GM19395 (cell line): ENCODE data around the gene TSTD2.

Experiments
- ATAC-seq: cut with Tn5 transposase; IDR thresholded peaks from one replicate; pipeline ENCODE4 v1.9.1; 2021; ENCODE audit warnings: mild to moderate bottlenecking, moderate library complexity; ENCODE audit not compliant: unreplicated experiment

The TSTD2 gene

DNA sequence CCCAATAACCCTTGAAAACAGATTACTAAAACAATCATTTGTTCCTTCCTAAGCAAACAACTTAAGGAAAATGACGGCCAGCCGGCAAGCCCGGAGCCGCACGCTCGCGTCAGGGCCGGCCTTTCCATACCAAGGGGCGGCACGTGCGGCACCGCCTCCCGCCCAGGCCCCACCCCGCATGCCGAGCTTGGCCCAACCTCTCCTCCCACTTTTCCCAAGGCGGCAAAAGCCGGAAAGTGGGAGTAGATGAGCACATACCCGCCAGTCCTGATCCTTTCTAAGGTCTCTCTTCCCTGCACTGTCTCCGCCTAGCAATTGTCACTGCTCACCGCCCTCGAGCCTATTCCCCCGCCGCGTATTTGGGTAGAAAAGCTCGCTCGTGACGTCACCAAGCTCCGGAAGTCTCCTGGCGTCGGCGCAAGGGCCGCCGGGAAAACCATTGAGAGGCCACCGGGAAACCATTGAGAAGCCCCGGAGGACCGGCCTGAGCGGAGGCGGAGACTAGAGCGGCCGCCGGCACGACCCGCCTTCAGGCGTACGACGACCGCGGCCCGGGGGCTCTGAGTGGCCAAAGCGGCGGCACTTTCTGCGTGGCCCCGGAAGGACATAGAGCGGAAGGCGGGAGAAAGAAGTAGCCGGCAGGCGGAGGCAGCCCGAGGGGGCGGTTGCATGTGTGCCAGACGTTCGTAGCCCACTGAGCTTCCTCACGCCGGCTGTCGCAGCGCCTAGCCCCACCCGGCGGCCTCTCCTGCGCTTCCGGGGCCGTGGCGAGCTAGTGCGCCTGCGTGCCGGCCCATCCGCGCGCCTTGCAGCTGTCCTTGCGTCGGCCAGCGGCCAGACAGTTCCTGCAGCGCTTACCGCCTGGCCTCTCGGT is at the start of gene TSTD2, which contains the start of gene NCBP1:
TSS of gene TSTD2 (minus strand) at position 384 of the 874 bp plus-strand sequence. CDS start 5,806 bp downstream, outside the sequence.
TSS of gene NCBP1 (plus strand) at position 837 of the 874 bp plus-strand sequence. CDS start 61 bp downstream, outside the sequence.
- ATAC-seq = peak; percentile 84

DNA sequence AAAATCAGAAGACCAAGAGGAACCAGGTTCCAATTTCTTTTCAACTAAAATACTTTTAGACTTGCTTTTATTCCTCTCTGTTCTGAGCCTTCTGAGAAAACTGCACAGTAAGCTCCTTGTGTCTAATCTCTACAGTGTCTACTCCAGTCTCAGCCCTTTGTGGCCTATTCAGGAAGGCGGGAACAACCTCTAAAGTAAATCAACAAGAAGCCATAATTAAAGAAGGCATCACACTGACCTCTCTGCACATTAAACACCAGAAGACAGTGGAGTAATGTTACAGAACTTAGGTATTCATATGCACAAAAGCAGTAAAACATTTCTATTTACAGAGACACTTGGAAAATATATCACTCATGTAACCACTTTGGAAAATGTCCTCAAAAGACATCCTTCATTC is 49.1 kb upstream of the TSTD2 start:
- ATAC-seq = no peak

DNA sequence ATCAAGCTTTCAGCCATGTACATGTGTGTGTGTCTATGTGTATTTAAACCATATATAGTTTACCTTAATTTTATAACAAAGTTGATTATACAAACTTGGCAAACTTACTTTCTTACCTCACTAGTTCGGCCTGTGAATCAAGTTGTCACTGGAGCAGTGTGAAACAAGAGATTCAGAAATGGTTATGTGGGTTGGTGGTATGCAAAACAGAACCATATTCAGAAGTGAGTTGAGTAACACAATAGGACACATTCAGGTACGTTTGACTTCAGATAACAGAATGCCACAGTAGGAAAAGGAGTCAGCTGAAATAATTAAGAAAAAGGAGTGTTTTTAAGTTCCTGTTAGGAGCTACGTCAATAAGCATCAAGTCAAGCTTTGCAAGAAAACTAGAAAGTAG is 42.5 kb upstream of the TSTD2 start:
- no peak for ATAC-seq

- ATAC-seq = no peak
Measured at GRCh38 chr9:97673922-97674321, 40.8 kb upstream of the TSTD2 start.

DNA sequence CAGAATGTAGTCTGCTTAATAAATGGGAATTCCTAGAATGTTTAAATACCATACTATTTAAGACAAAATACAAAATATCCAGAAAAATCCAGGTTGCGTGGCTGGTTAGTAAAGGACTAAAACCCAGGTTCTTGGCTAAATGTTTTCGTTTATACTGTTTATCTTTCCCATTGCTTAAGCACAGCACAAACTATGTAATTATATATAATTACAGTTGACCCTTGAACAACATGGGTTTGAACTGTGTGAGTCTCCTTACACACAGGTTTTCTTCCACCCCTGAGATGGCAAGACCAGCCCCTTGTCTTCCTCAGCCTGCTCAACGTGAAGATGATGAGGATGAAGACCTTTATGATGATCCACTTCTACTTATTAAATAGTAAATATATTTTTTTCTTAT is 39.2 kb upstream of the TSTD2 start:
- ATAC-seq = no peak

GRCh38 chr9:97670586-97670985 is 37.4 kb upstream of the TSTD2 start:
- no peak for ATAC-seq

DNA sequence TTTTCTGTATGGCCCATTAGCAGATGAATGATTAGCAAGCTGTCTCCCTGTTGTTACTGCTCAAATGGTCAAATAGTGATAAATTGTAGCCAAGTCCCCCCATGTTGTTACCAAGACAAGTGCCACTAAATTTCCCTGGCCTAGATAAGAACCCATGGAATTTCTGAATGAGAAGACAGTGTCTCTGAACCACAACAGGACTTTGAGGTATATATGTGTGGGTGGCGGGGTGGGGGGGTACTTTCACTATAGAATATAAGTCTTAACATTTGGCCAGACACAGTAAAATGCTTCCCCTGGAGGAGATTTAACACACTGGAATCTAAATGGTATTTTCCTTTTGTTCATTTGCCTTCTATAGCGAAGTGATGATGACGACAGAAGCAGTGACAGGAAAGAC is 35.3 kb upstream of the TSTD2 start:
- no peak for ATAC-seq

DNA sequence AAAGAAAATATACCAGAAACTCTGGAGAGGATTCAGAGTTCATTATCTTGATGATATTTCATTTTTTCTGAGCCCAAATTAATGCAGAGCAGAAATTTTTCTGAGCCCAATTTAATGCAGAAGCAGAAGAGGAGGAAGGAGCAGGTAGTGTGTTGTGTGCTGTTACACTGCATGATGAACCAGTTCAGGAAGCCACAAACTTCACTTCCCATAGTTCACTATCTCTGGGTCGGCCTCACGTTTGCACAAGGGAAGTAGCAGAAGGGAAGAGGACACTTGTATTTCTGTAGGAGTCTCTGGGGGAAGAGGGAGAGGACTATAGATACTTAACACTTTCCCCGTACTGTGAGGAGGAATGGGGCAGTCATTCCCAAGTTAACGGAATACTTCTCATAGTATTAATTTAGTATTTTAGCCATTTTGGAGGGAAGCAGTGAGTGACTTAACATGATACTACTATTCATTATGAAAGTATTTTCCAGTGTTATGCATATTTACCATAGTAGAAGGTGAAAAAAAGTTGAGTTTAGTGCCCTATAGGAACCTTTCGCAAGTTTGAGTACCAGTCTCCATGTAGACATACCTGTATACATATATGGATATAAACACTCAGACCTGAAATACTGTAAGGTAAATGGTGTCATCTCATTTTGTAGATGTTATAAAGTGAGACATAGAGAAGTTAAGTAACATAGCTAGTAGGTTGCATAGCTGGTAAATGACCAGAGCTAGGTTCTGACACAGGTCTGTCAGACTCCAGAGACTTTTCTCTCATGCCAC is 33.9 kb upstream of the TSTD2 start:
- no peak for ATAC-seq

- ATAC-seq = no peak
Measured at GRCh38 chr9:97665742-97666141, 32.6 kb upstream of the TSTD2 start.

GRCh38 chr9:97660847-97661246 is 27.7 kb upstream of the TSTD2 start:
- no peak for ATAC-seq

DNA sequence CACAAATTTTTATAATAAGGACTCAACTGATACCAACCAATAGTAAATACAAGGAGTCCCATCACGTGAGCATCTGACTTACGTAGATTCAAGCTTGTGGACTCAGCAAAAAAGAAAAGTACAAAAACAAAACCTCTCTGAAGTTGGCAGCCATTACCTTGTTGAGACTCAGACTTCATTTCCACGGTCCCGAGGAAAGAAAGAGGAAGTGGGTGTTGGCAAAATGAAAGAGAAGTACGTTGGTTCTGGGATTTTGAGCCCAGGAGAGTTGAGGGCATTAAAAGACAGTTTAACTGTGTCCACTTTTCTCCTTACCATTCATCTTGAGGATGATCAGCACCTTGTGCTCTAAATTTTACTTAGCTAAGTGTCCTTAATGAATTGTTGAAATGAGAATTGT is 27.2 kb upstream of the TSTD2 start:
- no peak for ATAC-seq

GRCh38 chr9:97659771-97660170 is 26.6 kb upstream of the TSTD2 start:
- ATAC-seq = no peak

DNA sequence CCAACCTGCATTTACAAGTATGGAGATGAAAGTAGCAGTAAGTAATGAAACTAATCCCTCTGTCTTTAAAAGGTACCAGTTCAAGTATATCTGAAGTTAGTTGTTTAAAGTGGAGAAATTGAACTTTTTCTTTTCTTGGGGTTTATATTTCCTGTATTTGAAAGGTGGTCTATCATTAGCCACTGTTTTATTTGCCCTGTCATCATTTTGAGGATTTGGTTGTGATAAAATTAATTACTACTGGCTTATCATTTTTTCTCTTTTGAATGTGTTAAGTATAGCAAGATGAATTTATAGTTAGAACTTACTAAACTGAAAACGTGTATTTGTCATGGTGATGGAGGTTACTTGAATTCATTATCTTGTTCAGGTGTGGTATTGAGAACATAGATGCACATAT is 25.5 kb upstream of the TSTD2 start:
- no peak for ATAC-seq

GRCh38 chr9:97651646-97652045 is 18.5 kb upstream of the TSTD2 start:
- ATAC-seq = no peak

DNA sequence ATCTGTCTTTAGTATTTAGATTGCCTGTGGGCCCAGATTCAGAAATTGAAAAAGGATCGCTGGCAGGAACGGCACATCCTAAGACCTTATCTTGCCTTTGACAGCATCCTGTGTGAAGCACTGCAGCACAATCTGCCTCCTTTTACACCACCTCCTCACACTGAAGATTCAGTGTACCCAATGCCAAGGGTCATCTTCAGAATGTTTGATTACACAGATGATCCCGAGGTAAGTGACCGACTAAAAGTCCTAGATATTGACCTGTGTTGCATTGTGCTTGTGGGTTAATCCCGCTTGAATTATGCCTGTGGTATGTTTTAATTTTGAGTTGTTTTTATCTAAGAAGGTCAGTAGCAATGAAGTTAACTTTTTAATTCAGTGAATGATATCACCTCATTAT is 14.8 kb upstream of the TSTD2 start:
- no peak for ATAC-seq

GRCh38 chr9:97645720-97646119 is 12.6 kb upstream of the TSTD2 start:
- ATAC-seq = no peak

GRCh38 chr9:97640325-97640724 is 7.2 kb upstream of the TSTD2 start:
- no peak for ATAC-seq

DNA sequence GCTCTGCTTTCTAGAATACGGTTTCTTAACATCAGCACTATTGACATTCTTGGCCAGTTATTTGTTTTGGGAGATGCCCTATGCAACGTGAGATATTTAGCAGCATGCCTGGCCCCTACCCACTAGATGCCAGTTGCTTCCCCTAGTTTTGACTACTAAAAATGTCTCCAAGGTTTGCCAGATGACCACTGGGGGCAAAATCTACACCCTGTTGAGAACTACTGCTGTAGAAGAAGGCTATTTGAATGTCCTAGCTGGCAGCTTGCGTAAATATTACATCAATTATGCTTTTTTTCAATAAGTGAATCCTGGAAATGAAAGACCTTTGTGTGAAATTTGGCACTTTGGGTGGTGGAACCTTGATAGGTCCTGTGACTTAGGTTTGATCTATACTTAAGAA is 5.5 kb upstream of the TSTD2 start:
- no peak for ATAC-seq

- no peak for ATAC-seq
Measured at GRCh38 chr9:97636903-97637302, 3.7 kb upstream of the TSTD2 start.

DNA sequence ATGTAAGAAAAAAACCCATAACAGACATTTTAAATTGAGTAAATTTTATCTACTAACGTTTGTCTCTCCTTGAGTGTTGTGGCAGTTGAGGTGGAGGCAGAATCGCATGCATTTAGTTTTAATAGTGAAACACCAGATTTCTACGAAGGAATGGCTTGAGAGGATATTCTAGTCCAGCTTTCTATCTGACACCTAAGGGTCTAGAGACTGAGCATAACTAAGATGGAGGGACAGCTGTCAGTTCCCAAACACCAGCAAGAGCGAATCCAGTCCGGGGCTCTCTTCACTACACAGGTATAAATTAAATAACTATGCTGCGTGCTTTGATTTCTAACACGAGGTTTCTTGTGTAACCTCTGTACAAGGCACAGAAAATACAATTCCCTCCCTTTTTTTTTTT is 1.9 kb upstream of the TSTD2 start:
- no peak for ATAC-seq

DNA sequence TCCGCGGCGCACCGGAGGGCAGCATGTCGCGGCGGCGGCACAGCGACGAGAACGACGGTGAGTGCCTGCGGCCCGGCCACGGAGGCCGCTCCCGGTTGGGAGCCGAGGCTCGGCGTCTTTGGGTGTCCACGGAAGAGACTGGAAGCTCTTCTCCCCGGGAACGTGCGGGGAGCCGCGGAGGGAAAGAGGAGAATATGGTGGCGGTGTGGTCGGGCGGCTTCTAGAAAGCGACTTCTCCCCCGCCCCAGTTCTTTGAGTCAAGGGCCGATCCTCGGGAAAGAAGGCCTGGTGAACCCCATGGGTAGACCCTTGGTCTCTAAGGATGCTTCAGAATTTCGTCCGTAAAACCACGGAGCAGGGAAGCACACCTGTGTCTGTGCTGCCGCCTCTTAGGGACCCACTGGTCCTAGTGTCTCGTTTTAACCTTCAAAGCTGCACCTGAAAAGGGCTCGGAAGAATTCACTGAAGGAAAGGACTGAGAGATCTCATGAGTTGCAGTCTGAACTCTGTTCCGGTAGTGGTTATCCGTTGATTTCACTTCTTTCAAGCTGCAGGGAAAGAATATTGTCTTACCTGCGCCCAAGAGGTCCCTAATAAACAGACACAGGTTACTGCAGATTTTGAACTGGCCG is 807 bp upstream of the TSTD2 start:
- ATAC-seq = peak; percentile 7
